ELR (cell line): ENCODE results near the gene TRIP13.
"Not testable (repeated sequence)": the region's sequence is repeated elsewhere in the genome, so short reads cannot be mapped to it uniquely, and the experiment has no call there.

Source experiments
- DNase-seq: peaks from one replicate; pipeline ENCODE4 v3.0.0-alpha.2; 2015; ENCODE audit warnings: low read depth

The TRIP13 gene

DNA sequence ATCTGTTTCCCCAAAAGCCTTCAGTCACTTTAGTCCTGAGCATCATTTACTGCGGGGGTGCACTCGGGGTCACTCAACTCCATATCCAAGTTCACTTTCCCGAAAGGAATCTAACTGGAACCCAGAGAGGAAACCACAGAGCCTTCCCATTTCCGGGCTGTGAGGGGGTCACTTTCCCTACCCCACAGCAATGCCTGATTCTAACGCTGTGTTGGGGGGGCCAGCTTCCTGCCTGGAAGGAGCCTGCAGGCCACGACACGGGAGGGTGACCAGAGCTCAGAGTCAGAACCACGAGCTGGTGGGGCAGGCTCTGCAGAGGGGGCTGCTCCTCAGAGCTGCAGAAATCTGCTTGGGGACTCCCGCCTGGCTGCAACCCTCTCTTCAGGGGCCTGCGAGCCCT lies 20.4 kb upstream of the TRIP13 start:
- no peak for DNase-seq

- DNase-seq = no peak
Measured at GRCh38 chr5:873328-873727, 19.4 kb upstream of the TRIP13 start.

DNA sequence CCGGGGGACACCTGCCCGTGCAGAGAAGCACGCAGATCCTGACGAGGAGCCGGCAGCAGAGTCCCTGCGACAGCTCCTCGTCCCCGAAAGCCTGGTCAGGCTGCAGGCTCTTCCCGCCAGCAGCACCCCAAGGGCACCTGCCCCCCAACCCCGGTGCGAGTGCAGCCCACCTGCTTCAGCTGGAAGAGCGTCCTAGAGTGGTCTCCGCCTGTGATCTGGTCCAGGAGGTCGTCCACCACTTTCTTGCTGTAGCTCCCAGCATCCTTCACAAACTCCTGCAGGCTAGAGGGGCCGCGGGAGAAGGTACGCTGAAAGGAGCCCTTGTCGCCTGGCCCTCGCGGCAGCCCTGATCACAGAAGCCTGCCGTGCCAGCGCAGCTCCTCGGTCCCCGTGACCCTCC lies 16.8 kb upstream of the TRIP13 start:
- DNase-seq = no peak

DNA sequence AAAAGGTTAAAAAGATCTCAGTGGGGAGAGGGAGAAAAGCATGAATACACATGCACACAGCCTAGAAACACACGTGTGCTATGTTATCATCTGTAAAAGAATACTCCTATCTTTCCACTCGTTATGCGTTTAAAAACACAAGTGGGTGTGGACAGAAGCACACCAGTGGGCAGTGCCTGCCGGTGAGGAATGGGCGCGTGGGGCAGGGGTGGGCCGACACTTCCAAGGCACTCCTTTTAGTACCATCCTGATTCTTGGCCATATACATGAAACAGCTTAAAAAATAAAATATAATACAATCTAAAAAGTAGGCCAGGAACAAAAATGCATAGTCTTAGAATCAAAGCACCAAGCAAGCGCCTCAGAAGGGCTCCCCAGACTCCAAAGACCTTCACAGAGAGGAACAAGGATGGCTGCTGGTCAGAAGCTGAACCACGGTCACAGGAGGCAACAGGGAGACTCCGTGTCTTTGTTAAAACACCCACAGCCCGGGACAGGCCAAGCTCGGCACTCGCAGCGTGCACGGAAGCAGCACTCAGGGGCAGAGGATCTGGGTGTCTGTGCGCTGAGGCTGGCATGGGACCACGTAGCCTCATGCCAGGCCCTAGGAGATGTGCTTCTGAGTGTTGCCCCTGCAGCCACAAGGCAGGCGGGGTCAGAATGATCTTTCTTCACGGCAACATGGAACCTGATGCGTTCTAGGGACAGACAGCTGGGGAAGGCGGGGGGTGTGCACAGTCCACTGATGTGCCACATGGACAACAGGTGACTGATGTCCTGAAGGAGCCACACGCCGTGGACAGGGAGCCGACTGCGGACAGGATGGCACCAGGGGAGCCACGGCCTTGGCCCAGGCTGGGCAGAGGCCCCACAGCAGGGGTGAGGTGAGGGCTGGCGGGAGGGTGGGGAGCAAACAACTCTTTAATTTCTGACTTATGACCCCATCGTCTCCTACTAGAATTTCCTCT lies 16.0 kb upstream of the TRIP13 start:
- no peak for DNase-seq

- DNase-seq = no peak
Measured at GRCh38 chr5:878125-878524, 14.6 kb upstream of the TRIP13 start.

- not testable (repeated sequence) for DNase-seq
Measured at GRCh38 chr5:878677-879076, 14.0 kb upstream of the TRIP13 start.

- DNase-seq = no peak
Measured at GRCh38 chr5:880816-881550, 11.7 kb upstream of the TRIP13 start.

DNA sequence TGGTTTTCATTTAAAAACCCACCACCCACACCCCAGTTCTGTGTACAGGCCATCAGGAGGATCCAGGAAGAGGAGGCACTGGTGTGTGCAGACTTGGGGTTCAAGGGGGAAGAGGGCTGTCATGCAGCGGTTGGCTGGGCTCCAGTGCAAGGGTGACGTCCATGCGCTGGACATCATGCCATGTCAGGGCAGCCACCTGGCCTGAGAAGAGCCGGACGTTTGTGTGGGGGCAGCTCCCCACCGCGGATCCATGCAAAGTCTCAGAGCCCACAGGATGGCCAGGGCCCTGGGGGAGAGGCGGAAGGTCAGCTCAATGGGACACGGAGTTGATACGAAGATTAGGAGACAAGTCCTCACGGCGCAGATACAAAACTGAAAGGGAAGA lies 11.1 kb upstream of the TRIP13 start:
- no peak for DNase-seq

- no peak for DNase-seq
Measured at GRCh38 chr5:882253-883183, 10.2 kb upstream of the TRIP13 start.

- DNase-seq = no peak
Measured at GRCh38 chr5:883475-884181, 9.1 kb upstream of the TRIP13 start.

DNA sequence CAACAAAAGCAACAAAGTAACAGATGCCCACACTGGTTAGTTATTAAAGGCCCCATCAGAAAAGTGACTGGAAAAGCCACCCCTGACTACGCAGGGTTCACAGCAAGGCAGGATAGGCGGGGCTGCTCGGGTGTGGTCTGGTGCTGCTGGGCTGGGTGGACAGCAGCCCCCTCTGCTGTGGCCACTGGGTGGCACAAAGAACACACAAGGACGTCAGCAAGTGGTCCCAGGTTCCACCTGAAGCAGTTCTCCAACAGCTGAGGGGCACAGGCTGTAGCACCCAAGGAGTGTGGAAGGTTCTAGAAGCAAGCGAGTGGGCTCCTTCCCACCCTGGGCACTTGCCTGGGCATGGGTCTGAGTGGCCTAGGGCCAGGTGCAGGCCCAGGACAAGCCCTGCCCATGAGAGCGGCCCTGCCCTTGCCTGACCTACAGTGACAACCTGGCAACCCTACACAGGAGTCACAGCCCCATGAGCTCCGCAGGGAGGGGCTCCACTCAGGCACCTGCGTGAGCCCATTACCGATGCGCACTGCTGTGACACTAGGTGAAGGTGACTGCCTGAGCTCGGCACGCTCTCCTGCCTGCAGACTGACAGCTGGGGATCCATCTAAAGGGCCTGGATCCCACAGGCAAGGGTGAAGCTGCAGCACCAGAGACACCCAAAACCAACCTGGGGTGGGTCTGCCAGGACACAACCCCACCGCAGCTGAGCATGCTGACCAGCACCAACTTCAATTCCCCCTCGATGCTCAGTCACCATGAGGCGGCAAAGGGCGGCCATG lies 8.1 kb upstream of the TRIP13 start:
- no peak for DNase-seq

DNA sequence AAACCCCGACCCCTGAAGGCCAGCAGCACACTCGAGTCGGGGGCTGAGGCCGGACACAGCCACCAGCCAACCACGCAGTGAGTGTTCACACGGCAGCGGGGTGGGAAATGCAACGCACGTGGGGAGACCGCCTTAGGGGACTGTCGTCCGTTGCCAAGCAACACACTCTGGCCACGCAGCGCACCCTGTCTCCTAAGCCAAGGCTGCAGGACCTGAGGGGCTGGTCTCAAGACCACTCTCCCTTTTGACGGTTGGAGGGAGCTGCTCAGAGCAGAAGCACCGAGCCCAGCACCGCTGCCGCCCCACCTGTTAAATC lies 7.6 kb upstream of the TRIP13 start:
- DNase-seq = no peak

DNA sequence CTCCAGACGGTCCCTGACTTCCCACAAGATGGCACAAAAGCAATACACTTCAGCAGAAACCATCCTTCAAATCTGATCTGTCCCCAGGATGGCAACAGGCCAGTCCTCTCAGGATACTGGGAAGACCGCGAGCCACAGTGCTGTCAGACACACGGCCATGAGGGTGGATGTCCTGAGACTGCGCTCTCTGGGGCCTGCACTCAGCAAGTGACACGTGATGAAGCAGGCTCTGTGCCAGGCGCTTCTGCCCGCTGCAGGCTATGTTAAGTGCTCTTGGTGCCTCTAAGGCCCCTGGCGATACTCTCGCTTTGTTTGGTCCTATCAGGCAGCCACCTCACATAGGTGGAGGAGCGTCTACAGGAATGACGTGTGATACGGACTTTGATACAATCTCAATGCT lies 7.2 kb upstream of the TRIP13 start:
- no peak for DNase-seq

DNA sequence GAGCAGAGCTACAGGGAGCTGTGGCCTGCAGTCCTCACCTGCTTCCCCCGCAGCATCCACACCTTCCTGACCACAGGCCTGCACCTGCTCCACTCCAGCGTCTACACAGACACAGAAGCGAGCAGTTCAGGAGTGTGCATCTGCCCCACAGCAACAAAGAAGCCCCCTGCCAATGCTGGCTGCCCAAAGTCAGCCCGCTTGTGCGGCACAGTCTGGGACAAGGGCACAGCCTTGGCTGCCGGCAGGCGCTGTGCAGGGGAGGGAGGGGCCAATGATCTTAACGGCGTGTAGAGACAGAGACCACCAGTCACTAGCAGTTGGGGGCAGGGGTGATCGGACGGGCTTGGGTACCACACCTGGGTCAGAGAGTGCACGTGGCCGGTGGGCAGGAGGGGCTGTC lies 6.6 kb upstream of the TRIP13 start:
- DNase-seq = no peak

DNA sequence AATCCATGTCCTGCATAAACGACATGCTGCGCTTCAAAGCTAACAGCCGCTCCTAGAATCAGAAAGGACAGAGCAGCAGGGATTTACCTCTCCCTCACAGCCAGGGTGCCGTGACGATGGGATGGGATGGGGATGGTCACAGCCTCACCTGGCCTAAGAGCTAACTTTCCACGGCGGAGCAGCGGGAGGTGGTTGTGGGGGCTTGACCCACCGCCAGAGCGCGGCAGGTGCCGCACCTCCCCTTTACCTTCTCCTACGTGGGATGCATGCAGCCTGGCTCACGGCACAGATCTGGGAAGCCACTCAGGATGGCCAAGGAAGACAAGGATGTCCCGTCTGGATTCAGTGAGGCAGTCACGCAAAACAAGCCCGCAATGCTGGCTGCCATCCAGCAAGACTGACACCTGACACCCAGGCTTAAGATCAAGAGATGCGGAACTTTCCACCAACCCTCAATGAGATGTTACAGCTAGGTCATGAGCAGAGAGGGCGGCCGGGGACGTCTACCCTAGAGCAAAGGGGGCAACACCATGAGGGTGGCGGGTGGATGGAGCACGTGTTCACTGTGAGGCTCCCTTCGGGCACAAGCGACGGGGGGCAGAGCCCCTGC lies 5.9 kb upstream of the TRIP13 start:
- DNase-seq = no peak

GRCh38 chr5:887947-888637 lies 4.6 kb upstream of the TRIP13 start:
- no peak for DNase-seq

- DNase-seq = no peak
Measured at GRCh38 chr5:888638-889035, 4.0 kb upstream of the TRIP13 start.

DNA sequence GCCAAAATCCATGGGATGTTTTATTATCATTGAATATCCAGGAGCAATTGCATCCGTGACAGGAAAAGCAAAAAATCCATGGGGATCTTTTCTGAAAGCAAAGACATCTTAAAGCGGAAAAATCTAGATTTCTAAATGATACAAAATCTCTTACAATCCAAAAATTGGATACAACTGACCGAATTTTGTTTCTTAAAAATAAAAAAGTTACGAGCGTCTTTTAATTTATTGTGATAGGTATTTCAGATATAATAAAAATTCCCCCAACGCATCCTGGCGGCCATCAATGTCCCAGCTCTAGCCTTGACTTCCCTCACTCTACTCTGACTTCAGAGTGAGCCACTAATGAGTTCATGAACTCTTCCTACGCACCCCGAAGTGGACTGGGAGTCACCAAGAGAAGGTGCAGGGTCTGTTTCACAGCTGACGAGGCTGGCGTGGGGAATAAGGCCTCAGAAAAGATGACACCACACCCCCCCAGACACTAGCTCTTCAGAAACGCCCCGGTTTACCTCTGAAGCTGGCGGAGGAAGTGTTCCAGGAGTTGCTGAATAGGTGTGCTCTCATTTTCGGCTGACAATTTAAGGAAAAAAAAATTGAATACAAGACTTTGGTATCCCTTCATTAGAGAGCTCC lies 3.5 kb upstream of the TRIP13 start:
- DNase-seq = no peak

- DNase-seq = no peak
Measured at GRCh38 chr5:891117-891836, 1.4 kb upstream of the TRIP13 start.
